ENCODE measurements around the gene ATF5. TPM values are rescaled to one million over a fixed set of nuclear protein-coding genes. Genes with fewer than 3 reads are reported as not detected.
"Not testable (repeated sequence)": the region's sequence is repeated elsewhere in the genome, so short reads cannot be mapped to it uniquely, and the experiment has no call there.

ATF5 gene
- total RNA-seq, 6 experiments from 2014 or later, result 475 to 1,724 (median 619) TPM

DNA sequence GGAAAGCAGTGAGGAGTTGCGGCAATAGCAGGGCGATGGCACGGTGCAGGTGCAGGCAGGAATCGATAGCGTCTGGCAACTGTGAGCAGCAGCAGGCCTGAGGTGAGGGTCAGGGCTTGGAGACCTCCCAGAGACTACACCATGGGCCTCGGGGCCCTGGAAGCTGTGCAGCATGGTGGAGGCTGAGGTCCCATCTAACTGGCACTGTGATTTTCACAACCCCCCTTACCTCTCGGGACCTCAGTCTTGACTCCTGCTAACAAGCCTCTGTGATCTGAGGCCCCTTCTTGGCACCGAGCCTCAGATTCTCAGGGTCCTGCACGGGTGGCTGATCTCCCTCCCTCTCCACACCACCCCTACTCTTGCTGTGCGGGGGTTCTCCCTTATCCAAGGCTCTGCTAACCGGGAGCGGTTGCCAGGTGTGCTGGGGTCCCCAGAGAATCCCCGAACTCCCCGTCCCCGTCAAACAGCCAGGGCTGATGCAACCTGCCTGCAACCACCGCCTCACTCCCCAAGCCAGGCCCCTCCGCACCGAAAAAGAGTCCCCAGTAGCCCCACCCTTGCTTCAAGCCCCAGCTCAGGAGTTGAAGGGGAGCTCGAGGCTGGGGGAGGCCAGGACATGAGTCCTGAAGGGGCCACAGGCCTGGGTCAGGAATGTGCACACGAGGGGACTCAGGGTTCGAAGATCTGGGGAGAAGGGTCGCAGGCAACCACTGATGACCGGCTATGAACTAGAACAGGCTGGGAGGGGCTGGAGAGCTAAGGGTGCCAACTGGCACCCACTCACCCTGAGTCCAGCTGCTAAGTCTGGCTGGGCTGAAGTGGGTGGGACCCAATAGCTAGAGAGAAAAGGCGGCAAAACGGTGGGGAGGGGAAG lies 4.8 kb upstream of the ATF5 start:
- H3K27me3 ChIP-seq, result no peaks in the 10 kb centered on the region
- peak overlapping the region; percentile 82 to 90 (median 90) for H3K27ac ChIP-seq
- H3K4me1 ChIP-seq, result peaks cover 0 to 39% (median 16%) of the 10 kb centered on the region in 4 donors
- H3K9me3 ChIP-seq, result no peaks in the 10 kb centered on the region
- DNase-seq (peak; percentile 85 to 96 (median 92)), ATAC-seq (peak; percentile 54 to 72 (median 70))
- intact Hi-C loops (cut with DNase I), result no loop called here
- WGBS (ENCODE audit: insufficient coverage, low coverage, low lambda C conversion rate, missing lambda C conversion rate), result 35% methylated on average over 17 of the region's 25 CpGs
- TF ChIP-seq CTCF (IDR thresholded peaks at IDR 0.05), result no peak
- TF ChIP-seq POLR2A (IDR thresholded peaks at IDR 0.05), result peak; percentile 39
- peak overlapping the region; percentile 10 to 47 (median 42) for H3K4me3 ChIP-seq
- no peaks in the 10 kb centered on the region for H3K36me3 ChIP-seq

- Histone ChIP-seq H3K4me1 (peaks cover 0 to 39% (median 16%) of the 10 kb centered on the region in 4 donors), H3K4me3 (peak overlapping the region; percentile 10 to 47 (median 42)), H3K27ac (peak overlapping the region in 2 of 3 donors; percentile 90)
- DNase-seq; H3K9me3 ChIP-seq; intact Hi-C loops (cut with DNase I); H3K36me3 ChIP-seq; H3K27me3 ChIP-seq; ATAC-seq: not testable (repeated sequence)
- 40% methylated on average over 12 of the region's 13 CpGs for WGBS (ENCODE audit: insufficient coverage, low coverage, low lambda C conversion rate, missing lambda C conversion rate)
These were observed 4.2 kb upstream of the ATF5 start for GRCh38 chr19:49924881-49925210.

DNA sequence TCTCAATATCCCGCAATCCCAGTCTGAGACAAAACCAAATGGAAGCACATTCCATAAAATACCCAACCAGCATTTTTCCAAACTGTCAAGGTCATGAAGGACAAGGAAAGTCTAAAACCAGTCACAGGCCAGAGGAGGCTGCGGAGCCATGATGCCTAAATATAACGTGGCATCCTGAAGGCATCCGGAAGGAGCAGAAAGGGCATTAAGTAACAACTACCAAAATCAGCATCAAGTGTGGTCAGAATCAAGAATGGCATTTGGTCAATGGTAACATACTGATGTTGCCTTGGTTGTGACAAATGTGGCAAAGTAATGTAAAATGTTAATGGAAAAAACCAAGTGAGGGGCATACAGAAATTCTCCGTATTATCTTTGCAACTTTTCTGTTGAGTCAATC lies 3.5 kb upstream of the ATF5 start:
- H3K4me1 ChIP-seq, result peaks cover 0 to 42% (median 16%) of the 10 kb centered on the region in 4 donors
- DNase-seq (no peak), ATAC-seq (no peak)
- WGBS (ENCODE audit: insufficient coverage, low coverage, low lambda C conversion rate, missing lambda C conversion rate), result 98% methylated on average over 5 of the region's 5 CpGs
- no peak overlapping the region for H3K4me3 ChIP-seq
- intact Hi-C loops (cut with DNase I), result no loop called here
- TF ChIP-seq POLR2A (IDR thresholded peaks at IDR 0.05) (no peak), CTCF (IDR thresholded peaks at IDR 0.05) (no peak)
- H3K27ac ChIP-seq, result peak overlapping the region in 1 of 3 donors; percentile 90
- H3K9me3 ChIP-seq, result no peaks in the 10 kb centered on the region
- no peaks in the 10 kb centered on the region for H3K27me3 ChIP-seq
- H3K36me3 ChIP-seq, result peaks cover 0 to 3% (median 1%) of the 10 kb centered on the region in 4 donors

DNA sequence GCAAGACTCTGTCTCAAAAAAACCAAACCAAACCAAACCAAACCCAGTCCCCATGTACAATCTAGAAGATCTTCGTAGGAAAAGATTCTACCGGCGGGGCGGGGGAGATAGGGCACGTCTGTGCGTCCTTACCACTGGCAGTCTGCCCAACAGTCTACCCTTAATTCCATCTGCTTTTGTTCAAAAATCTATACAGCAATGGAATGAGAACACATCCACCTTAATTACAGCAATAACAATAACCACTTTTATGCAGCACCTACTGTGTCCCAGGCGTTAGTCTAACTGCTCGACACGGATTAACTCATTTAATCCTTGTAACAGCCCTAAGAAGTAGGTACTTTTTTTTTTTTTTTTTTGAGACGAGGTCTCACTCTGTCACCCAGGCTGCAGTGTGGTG lies 2.5 kb upstream of the ATF5 start:
- Histone ChIP-seq H3K36me3 (peaks cover 0 to 12% (median 10%) of the 10 kb centered on the region in 4 donors), H3K4me3 (no peak overlapping the region), H3K4me1 (peaks cover 0 to 49% (median 15%) of the 10 kb centered on the region in 4 donors), H3K27me3 (no peaks in the 10 kb centered on the region), H3K9me3 (no peaks in the 10 kb centered on the region), H3K27ac (no peak overlapping the region)
- TF ChIP-seq POLR2A (IDR thresholded peaks at IDR 0.05), result no peak
- TF ChIP-seq CTCF (IDR thresholded peaks at IDR 0.05), result no peak
- 94% methylated on average over 3 of the region's 10 CpGs for WGBS (ENCODE audit: insufficient coverage, low coverage, low lambda C conversion rate, missing lambda C conversion rate)
- DNase-seq (no peak), ATAC-seq (no peak)
- intact Hi-C loops (cut with DNase I), result no loop called here

Measured in right lobe of liver (tissue), 6 donors.